ENCODE results near the gene ALKBH8.

The ALKBH8 gene, protein sequence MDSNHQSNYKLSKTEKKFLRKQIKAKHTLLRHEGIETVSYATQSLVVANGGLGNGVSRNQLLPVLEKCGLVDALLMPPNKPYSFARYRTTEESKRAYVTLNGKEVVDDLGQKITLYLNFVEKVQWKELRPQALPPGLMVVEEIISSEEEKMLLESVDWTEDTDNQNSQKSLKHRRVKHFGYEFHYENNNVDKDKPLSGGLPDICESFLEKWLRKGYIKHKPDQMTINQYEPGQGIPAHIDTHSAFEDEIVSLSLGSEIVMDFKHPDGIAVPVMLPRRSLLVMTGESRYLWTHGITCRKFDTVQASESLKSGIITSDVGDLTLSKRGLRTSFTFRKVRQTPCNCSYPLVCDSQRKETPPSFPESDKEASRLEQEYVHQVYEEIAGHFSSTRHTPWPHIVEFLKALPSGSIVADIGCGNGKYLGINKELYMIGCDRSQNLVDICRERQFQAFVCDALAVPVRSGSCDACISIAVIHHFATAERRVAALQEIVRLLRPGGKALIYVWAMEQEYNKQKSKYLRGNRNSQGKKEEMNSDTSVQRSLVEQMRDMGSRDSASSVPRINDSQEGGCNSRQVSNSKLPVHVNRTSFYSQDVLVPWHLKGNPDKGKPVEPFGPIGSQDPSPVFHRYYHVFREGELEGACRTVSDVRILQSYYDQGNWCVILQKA
- 13.3 to 15.9 (median 14.5) reads per million in 3 donors for total RNA-seq

DNA sequence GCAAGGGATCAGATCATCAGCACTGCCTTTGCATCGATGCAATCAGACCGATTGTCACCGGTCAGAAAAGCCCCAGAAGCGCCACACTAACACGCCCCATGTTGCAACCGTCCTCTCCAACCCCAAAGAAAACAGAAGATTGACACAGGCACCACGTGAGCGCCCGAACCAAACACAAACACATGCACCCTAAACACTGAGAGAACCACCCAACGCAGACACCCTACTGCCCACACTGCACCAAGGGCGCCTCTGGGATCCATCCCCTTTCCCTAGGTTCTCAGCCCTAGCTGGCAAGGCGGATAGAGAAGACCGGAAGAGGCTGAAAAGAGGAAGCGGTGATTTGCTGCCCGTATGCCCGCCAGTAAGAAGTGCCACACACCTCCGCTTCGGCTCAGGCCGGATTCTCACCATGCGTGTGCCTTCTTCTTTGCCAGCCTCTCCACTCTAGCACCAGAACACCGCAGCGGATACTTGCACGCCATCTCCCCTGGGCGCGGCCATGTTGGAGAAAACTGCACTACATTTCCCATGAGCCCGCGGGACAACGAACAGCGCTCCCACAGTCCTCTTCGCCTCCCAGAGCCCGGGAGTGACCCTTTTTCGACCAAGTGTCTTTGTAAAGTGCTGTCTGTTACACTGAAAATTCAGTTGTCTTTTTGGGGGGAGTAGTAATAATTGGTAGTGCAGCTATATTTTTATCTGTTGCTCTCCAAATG, at the start of gene ALKBH8:
ALKBH8 (minus strand) TSS at position 517 of the 719 bp plus-strand sequence. CDS start 4,842 bp downstream, outside the sequence.
- Histone ChIP-seq H3K27me3 (replicated peaks; ENCODE audit: control insufficient read depth, insufficient read depth, low read length, poor library complexity, severe bottlenecking) (no peaks in the 10 kb centered on the region), H3K4me3 (ENCODE audit: insufficient read depth, low read depth, low read length, poor library complexity, severe bottlenecking) (peak within 1 kb of the TSS; percentile 83), H3K4me1 (ENCODE audit: control insufficient read depth, insufficient read depth, low read length, poor library complexity, severe bottlenecking) (peaks cover 18% of the 10 kb centered on the region), H3K36me3 (ENCODE audit: control insufficient read depth, insufficient read depth, low read length) (peaks cover 10% of the 10 kb centered on the region), H3K27ac (ENCODE audit: insufficient read depth, low read length, poor library complexity, severe bottlenecking) (peak within 1 kb of the TSS; percentile 77), H3K9me3 (ENCODE audit: control insufficient read depth, low read length) (no peaks in the 10 kb centered on the region)
- DNase-seq = peak; percentile 50 to 65 (median 62)

DNA sequence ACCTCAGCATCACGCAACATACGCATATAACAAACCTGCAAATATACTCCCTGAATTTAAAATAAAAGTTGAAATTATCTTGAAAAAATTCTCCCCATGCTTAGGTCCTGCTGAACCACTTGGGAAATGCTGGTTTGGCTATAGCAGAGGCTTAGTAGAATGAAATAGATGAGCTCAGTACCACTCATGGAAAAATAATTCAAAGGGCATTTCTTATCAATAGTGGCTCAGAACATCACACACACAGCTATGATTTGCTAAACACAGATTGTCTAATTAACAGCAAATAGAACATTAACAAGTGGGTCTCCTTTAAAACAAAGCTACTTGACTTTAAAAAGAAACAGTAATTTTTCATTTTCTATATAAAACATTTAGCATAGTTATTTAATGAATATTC, 46.9 kb upstream of the ALKBH8 start:
- peaks cover 3% of the 10 kb centered on the region for H3K27me3 ChIP-seq (replicated peaks; ENCODE audit: control insufficient read depth, insufficient read depth, low read length, poor library complexity, severe bottlenecking)
- H3K4me1 ChIP-seq (ENCODE audit: control insufficient read depth, insufficient read depth, low read length, poor library complexity, severe bottlenecking) = no peaks in the 10 kb centered on the region
- H3K36me3 ChIP-seq (ENCODE audit: control insufficient read depth, insufficient read depth, low read length) = no peaks in the 10 kb centered on the region
- no peaks in the 10 kb centered on the region for H3K9me3 ChIP-seq (ENCODE audit: control insufficient read depth, low read length)
- no peak overlapping the region for H3K4me3 ChIP-seq (ENCODE audit: insufficient read depth, low read depth, low read length, poor library complexity, severe bottlenecking)
- H3K27ac ChIP-seq (ENCODE audit: insufficient read depth, low read length, poor library complexity, severe bottlenecking) = no peak overlapping the region
- DNase-seq = no peak

DNA sequence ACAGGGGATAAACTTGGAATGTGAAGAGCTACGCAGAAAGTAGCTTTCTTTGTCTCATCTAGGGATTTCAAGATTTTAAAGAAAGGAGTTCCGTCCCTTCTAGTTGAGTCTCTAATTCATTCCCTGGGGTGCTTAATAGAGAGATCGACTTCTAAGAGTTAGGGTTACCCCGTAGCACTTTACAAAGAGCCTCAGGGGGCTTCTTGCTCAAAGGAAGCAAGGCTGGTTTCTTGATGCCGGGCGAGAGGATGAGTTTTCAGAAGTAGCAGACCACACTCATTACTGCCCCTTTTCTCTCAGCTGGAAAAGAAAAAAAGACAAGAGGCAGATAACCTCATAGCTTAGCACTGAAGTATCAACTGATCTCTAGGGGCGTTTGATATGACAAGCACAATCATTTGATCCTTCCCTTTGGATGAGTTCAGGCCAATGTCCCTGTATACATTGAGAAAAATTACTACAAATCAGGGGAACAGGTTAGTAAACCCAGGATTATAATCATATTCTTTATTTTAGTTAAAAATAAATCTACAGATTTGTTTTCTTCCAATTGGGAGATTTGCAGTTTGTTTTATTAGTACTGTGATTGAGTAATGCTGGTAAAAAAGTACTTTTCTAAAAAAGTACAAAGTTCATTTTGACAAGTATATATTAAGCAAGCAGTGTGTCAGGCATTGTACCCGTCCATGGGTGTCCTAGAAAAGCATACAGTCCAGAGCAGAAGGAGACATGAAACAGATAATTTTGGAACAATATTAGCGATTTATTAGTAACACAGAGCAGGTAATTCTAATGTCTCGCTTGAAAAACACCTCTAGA, 44.1 kb upstream of the ALKBH8 start:
- Histone ChIP-seq H3K27me3 (replicated peaks; ENCODE audit: control insufficient read depth, insufficient read depth, low read length, poor library complexity, severe bottlenecking) (peaks cover 6% of the 10 kb centered on the region), H3K9me3 (ENCODE audit: control insufficient read depth, low read length) (no peaks in the 10 kb centered on the region), H3K27ac (ENCODE audit: insufficient read depth, low read length, poor library complexity, severe bottlenecking) (no peak overlapping the region), H3K36me3 (ENCODE audit: control insufficient read depth, insufficient read depth, low read length) (no peaks in the 10 kb centered on the region), H3K4me3 (ENCODE audit: insufficient read depth, low read depth, low read length, poor library complexity, severe bottlenecking) (no peak overlapping the region), H3K4me1 (ENCODE audit: control insufficient read depth, insufficient read depth, low read length, poor library complexity, severe bottlenecking) (no peaks in the 10 kb centered on the region)
- DNase-seq = no peak

DNA sequence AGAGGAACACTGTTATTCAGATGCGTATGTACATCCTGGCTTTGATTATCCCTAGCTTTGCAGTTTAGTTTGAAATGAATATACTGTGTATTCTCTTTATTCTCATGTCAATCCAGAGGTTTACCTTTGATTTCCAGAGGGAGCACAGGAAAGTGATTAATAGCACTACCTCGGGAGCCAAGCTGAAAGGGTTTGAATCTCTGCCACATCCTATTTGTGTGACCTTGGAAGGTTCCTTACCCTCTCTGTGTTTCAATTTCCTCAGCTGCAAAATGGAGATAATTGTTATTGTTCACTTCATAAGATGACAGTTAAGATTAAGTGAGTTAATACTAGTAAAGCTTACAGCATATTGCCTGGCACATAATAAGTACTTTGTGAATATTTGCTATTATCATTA, 43.3 kb upstream of the ALKBH8 start:
- Histone ChIP-seq H3K9me3 (ENCODE audit: control insufficient read depth, low read length) (no peaks in the 10 kb centered on the region), H3K27ac (ENCODE audit: insufficient read depth, low read length, poor library complexity, severe bottlenecking) (no peak overlapping the region), H3K36me3 (ENCODE audit: control insufficient read depth, insufficient read depth, low read length) (no peaks in the 10 kb centered on the region), H3K27me3 (replicated peaks; ENCODE audit: control insufficient read depth, insufficient read depth, low read length, poor library complexity, severe bottlenecking) (peaks cover 6% of the 10 kb centered on the region), H3K4me3 (ENCODE audit: insufficient read depth, low read depth, low read length, poor library complexity, severe bottlenecking) (no peak overlapping the region), H3K4me1 (ENCODE audit: control insufficient read depth, insufficient read depth, low read length, poor library complexity, severe bottlenecking) (no peaks in the 10 kb centered on the region)
- DNase-seq = no peak

DNA sequence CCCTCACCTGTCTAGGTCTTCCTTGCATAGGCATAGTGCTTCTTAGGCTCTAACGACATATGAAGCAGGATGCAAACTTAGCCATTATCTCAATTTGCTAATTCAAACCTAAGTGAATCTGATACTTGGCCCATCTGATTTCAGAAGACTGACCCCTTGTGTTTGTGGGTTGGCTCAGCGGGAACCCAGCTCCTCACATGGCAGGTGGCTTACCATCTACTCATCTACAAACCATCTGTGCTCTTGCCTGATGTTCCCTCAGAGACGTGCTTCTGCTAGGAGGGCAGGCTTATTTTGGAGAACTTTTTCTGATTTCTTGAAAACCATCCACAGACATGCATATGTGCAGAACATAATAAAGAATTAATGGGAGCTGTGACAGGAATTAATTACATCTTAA, 40.6 kb upstream of the ALKBH8 start:
- no peaks in the 10 kb centered on the region for H3K9me3 ChIP-seq (ENCODE audit: control insufficient read depth, low read length)
- peaks cover 6% of the 10 kb centered on the region for H3K27me3 ChIP-seq (replicated peaks; ENCODE audit: control insufficient read depth, insufficient read depth, low read length, poor library complexity, severe bottlenecking)
- no peaks in the 10 kb centered on the region for H3K36me3 ChIP-seq (ENCODE audit: control insufficient read depth, insufficient read depth, low read length)
- no peaks in the 10 kb centered on the region for H3K4me1 ChIP-seq (ENCODE audit: control insufficient read depth, insufficient read depth, low read length, poor library complexity, severe bottlenecking)
- H3K4me3 ChIP-seq (ENCODE audit: insufficient read depth, low read depth, low read length, poor library complexity, severe bottlenecking) = no peak overlapping the region
- no peak overlapping the region for H3K27ac ChIP-seq (ENCODE audit: insufficient read depth, low read length, poor library complexity, severe bottlenecking)
- no peak for DNase-seq

DNA sequence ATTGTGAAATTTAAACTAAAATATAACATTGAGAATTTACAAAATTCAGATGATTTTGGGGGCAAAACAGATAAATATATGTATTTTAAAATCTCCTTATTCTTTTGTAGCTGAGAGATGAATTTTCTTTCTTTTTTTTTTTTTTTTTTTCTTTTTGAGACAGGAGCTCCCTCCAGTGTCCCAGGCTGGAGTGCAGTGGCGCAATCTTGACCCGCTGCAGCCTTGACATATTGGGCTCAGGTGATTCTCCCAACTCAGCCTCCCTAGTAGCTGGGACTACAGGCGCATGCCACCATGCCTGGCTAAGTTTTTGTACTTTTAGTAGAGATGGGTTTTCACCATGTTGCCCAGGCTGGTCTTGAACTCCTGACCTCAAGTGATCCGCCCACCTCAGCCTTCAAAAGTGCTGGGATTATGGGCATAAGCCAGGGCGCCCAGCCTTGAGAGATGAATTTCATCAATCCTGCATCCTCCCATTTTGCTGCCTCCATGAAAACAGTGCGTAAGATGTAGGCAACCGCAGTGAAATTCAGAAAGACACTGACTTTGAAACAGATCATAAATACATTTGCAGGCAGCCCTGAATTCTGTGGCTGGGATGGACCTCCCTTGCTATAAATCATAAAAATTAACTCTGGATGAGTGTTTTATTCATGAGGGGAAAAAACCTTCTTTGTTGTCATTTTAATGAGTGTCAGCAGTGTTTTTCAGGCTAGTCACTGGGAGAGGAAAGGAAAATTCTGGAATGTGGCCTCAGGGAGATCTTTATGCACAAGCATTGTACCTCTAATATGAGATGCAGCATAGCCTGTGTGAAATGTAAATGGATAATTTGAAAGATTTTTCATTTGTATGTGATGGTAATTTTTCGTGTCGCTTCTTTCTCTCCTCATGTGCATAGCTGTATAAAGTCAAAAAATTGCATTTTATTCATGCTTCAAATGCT, 39.8 kb upstream of the ALKBH8 start:
- DNase-seq = no peak
- H3K4me1 ChIP-seq (ENCODE audit: control insufficient read depth, insufficient read depth, low read length, poor library complexity, severe bottlenecking) = no peaks in the 10 kb centered on the region
- H3K4me3 ChIP-seq (ENCODE audit: insufficient read depth, low read depth, low read length, poor library complexity, severe bottlenecking) = no peak overlapping the region

DNA sequence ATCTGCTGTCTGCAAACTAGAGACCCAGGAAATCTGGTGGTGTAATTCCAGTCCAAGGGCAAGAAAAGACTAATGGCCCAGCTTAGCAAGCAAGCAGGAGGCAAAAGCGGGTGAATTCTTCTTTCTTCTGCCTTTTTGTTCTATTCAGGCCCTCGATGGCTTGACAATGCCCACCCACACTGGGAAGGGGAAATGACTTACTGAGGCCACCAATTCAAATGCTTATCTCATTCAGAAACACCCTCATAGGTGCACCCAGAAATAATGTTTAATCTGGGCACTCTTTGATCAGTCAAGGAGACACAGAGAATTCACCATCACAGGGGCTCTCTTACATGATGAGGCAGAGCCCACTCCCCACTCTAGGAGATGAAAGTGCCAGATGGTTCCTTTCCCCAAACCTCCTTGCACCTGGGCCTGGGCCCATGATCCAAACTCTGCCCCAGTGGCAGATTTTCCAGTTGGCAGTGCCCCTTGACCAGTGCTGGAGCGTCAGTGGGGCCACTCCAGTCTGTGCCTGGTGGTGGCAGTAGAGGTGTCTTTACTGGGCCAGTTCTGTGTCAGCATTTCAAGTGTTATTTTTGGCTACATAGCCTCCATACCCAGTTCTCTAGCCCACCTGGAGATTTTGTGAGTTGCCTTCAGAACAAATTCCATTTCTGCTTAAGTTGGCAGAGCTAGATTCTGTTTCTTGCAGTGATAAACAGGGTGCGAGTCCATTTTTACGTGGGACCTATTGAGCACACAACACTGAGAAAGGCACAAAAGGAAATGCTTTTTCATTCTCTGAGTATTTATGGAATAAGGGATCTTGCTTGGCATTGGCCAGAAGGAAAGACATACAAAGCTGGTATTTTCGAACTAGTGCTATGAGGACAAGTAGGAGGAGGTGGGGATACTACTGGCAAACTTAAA, 32.9 kb upstream of the ALKBH8 start:
- no peaks in the 10 kb centered on the region for H3K4me1 ChIP-seq (ENCODE audit: control insufficient read depth, insufficient read depth, low read length, poor library complexity, severe bottlenecking)
- H3K36me3 ChIP-seq (ENCODE audit: control insufficient read depth, insufficient read depth, low read length) = no peaks in the 10 kb centered on the region
- DNase-seq = no peak
- H3K9me3 ChIP-seq (ENCODE audit: control insufficient read depth, low read length) = no peaks in the 10 kb centered on the region
- H3K4me3 ChIP-seq (ENCODE audit: insufficient read depth, low read depth, low read length, poor library complexity, severe bottlenecking) = no peak overlapping the region
- H3K27ac ChIP-seq (ENCODE audit: insufficient read depth, low read length, poor library complexity, severe bottlenecking) = no peak overlapping the region
- H3K27me3 ChIP-seq (replicated peaks; ENCODE audit: control insufficient read depth, insufficient read depth, low read length, poor library complexity, severe bottlenecking) = peaks cover 8% of the 10 kb centered on the region

More for the DNA sequence above, 39.8 kb upstream of the ALKBH8 start:
- H3K27me3 ChIP-seq (replicated peaks; ENCODE audit: control insufficient read depth, insufficient read depth, low read length, poor library complexity, severe bottlenecking) = peaks cover 6% of the 10 kb centered on the region
- no peaks in the 10 kb centered on the region for H3K36me3 ChIP-seq (ENCODE audit: control insufficient read depth, insufficient read depth, low read length)
- no peak overlapping the region for H3K27ac ChIP-seq (ENCODE audit: insufficient read depth, low read length, poor library complexity, severe bottlenecking)
- no peaks in the 10 kb centered on the region for H3K9me3 ChIP-seq (ENCODE audit: control insufficient read depth, low read length)

DNA sequence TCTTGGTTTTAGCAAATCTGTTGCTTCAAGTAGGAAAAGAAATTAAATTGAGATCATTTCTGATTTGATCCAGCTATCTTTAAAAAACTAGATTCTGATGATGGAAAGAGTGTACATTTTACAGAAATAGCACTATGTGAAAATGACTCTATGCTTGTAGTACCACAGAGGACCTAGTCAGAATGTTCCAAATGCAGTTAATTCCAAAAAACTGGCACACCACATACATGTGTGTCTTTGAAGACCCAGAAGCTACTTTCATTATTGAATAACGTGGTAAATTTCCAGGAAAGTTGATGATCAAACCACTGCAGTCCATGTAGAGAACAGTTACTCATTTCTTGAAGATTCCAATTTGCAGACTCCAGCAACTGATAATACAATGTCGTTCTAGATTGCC, 29.2 kb upstream of the ALKBH8 start:
- Histone ChIP-seq H3K27me3 (replicated peaks; ENCODE audit: control insufficient read depth, insufficient read depth, low read length, poor library complexity, severe bottlenecking) (peaks cover 33% of the 10 kb centered on the region), H3K9me3 (ENCODE audit: control insufficient read depth, low read length) (no peaks in the 10 kb centered on the region), H3K27ac (ENCODE audit: insufficient read depth, low read length, poor library complexity, severe bottlenecking) (no peak overlapping the region), H3K4me3 (ENCODE audit: insufficient read depth, low read depth, low read length, poor library complexity, severe bottlenecking) (no peak overlapping the region), H3K36me3 (ENCODE audit: control insufficient read depth, insufficient read depth, low read length) (no peaks in the 10 kb centered on the region), H3K4me1 (ENCODE audit: control insufficient read depth, insufficient read depth, low read length, poor library complexity, severe bottlenecking) (peaks cover 17% of the 10 kb centered on the region)
- DNase-seq = no peak
